GM10266 (cell line): ENCODE measurements around the gene TCIRG1.
A peak's percentile ranks its signal among the peaks of the same experiment; 100 is the strongest.

ENCODE experiments used
- DNase-seq: peaks from one replicate; pipeline ENCODE4 v3.0.0; 2012; ENCODE audit errors: extremely low spot score
- TF ChIP-seq, protein P1 (sequence below): IDR thresholded peaks from 2 replicates; pipeline ENCODE4 v1.5.1; 2012; ENCODE audit warnings: mild to moderate bottlenecking, low read depth; ENCODE audit not compliant: control insufficient read depth, insufficient read depth; ENCODE audit errors: missing control alignments

TCIRG1 gene

DNA sequence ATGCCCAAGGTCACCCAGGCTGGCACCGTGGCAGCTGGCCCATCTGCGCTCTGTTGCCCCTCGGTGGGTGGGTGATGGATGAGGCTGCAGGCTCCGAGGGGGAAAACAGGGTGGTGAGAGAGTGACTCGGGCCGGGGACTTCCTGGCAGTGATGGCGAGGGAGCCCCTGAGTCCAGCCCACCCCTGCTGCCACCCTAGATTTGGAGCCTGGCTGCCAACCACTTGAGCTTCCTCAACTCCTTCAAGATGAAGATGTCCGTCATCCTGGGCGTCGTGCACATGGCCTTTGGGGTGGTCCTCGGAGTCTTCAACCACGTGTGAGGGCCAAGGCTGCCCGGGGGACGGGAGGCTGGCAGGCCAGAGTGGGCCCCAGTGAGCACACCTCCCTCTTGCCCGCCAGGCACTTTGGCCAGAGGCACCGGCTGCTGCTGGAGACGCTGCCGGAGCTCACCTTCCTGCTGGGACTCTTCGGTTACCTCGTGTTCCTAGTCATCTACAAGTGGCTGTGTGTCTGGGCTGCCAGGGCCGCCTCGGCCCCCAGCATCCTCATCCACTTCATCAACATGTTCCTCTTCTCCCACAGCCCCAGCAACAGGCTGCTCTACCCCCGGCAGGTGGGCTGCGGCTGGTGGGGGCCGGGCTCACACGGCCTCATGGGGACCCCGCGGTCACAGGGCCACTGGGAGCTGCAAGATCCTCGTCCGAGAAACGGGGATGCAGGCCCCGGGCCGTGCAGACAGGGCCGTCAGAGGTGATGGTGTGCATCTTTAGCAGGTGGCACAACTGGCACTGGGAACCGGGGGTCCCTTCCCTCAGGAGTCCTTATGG lies 10.1 kb downstream of the TCIRG1 start:
- peak; percentile 32 for DNase-seq
- TF ChIP-seq, protein P1, sequence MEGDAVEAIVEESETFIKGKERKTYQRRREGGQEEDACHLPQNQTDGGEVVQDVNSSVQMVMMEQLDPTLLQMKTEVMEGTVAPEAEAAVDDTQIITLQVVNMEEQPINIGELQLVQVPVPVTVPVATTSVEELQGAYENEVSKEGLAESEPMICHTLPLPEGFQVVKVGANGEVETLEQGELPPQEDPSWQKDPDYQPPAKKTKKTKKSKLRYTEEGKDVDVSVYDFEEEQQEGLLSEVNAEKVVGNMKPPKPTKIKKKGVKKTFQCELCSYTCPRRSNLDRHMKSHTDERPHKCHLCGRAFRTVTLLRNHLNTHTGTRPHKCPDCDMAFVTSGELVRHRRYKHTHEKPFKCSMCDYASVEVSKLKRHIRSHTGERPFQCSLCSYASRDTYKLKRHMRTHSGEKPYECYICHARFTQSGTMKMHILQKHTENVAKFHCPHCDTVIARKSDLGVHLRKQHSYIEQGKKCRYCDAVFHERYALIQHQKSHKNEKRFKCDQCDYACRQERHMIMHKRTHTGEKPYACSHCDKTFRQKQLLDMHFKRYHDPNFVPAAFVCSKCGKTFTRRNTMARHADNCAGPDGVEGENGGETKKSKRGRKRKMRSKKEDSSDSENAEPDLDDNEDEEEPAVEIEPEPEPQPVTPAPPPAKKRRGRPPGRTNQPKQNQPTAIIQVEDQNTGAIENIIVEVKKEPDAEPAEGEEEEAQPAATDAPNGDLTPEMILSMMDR, result no peak

DNA sequence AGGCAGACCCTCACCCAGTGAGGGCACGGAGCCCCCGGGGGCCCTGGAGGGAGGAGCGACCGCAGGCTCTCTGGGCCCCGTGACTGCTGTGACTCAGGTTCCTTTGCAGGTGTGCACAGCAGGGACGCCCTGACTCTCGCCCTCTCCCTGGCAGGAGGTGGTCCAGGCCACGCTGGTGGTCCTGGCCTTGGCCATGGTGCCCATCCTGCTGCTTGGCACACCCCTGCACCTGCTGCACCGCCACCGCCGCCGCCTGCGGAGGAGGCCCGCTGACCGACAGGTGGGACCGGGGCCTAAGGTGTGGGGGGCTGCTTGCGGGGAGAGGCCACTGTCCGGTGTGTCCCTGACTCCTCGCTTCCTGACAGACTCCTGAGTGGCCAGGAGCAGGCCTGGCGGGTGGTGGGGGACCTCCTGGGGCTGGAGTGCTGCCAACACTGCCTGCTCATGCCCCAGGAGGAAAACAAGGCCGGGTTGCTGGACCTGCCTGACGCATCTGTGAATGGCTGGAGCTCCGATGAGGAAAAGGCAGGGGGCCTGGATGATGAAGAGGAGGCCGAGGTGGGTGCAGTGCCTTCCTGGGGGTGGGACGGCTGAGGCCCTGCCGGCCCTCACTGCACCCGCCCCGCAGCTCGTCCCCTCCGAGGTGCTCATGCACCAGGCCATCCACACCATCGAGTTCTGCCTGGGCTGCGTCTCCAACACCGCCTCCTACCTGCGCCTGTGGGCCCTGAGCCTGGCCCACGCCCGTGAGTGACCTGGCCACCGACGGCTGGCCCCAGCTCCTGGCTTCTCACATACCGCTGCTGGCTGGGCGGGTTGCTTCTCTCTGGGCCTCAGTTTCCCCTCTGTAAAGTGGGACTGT lies 10.9 kb downstream of the TCIRG1 start:
- TF ChIP-seq, protein P1, result no peak
- peak; percentile 24 for DNase-seq

DNA sequence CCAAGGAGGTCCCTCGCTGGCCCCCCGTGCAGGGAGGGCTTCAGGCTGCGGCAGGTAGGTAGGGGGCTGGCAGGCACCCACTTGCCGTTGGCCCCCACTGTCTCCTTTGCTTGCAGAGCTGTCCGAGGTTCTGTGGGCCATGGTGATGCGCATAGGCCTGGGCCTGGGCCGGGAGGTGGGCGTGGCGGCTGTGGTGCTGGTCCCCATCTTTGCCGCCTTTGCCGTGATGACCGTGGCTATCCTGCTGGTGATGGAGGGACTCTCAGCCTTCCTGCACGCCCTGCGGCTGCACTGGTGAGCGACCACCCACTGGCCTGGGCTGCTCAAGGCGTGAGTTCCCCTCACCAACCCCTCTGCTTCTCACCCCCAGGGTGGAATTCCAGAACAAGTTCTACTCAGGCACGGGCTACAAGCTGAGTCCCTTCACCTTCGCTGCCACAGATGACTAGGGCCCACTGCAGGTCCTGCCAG lies 11.6 kb downstream of the TCIRG1 start:
- TF ChIP-seq, protein P1, result no peak
- DNase-seq, result peak; percentile 15

DNA sequence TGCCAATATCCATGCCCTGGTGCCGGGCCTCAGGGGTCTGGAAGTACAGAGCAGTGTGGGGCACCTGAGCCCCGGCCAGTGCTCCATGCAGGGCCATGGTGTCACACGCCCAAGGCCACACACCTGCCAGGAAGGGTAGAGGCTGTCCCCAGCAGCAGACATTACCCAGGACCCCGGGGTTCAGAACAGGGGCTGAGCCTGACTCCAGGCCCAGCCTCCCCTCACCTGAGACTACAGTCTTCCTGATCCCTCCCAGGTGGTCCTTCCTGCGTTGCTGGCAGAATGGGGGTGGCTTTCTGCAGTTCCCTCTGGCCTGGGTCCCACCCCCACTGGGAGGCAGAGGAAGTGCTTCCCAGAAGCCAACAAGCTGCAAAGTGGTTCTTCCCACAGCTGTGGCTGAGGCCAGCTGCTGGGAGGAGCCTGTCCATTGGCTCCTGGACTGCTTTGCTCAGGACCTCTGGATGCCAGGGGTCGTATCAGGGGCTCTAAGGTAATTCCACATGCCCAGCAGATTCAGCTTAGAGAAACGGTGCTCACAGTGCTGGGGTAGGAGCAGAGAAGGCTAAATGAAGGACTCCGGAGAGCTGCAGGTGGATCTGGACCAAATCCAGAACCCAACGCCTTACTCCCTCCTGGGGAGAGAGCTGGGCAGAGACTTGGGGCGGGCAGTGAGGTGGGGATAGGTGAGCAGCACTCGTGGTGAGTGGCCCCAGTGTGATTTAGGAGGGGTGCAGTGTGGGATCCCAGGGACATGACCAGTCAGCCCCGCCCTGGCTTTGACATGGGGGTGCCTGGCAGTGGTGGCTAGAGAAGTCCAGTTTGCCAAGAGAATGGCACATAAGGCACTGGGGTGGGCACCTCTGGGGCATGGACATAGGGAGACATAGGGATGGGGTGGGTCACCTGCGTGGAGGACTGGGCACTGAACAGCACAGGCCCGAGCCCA lies 12.6 kb downstream of the TCIRG1 start:
- DNase-seq, result peak; percentile 15
- TF ChIP-seq, protein P1, result no peak

DNA sequence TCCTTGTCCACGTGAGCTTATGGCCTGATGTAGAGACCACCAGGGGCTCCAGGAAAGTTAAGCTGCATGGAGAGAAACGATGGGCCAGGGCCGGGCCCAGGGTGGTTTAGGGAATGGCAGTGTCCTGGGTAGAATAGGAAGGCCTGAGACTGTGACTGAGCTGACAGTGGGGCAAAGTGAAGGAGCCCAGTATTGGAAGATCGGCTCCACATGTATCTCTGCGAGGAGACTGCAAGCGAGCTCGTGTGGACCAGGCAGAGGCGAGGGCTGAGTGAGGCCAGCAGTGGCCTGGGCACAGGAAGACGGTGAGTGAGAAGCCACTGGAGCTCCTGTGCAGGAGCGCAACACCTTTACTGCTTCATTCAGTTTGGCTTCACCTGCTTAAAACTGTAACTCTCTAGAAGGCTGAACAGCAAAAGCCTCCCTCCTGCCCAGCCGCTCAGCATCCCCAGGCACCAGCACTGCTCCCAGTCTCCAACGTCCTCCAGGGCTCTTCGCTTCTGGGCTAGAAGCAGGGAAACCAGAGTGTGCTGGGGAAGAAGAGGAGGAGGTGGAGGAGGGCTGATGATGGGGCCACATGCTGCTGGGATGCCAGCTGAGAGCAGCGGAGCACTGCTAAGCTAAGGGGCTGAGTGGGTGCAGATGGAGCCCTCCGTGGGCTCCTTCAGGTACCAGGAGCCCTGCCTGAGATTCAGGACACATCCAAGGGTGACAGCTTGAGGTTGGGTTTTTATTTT lies 13.5 kb downstream of the TCIRG1 start:
- TF ChIP-seq, protein P1, result no peak
- DNase-seq, result no peak

DNA sequence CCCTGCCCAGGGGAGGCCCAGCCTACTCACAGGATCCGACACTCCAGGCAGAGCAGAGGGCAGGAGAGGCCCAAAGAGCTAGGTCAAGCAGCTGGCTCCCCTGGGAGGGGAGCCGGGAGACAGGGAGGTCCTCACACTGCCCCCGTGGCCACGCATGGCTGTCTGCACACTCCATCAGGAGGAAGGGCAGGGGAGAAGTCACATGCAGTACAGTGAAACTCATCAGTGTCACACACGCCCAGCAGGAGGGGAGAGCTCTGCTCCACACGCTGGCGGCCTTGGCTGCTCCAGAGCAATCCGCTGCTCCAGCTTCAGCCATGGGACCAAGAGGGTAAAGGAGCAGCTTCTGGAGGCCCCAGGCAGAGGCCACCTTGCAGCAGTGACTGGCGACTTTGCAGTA lies 14.3 kb downstream of the TCIRG1 start:
- DNase-seq, result no peak
- TF ChIP-seq, protein P1, result no peak
